ENCODE data around the gene GLIS1. TPM values are rescaled to one million over a fixed set of nuclear protein-coding genes. Genes with fewer than 3 reads are reported as not detected.
A peak's percentile ranks its signal among the peaks of the same experiment; 100 is the strongest.

Gene GLIS1
- total RNA-seq, 2 experiments from 2014 or later: not detected

- peak; percentile 18 for DNase-seq
- no peaks in the 10 kb centered on the region for H3K9me3 Mint-ChIP-seq (ENCODE audit: low read depth)
- CTCF ChIA-PET: no interaction called here
- H3K4me3 Mint-ChIP-seq: no peak overlapping the region
- H3K36me3 Mint-ChIP-seq: peaks cover 2% of the 10 kb centered on the region
- ATAC-seq: no peak
- H3K27ac Mint-ChIP-seq: no peak overlapping the region
- no peaks in the 10 kb centered on the region for H3K4me1 Mint-ChIP-seq
- peaks cover 4% of the 10 kb centered on the region for H3K27me3 Mint-ChIP-seq
These were observed 121.6 kb downstream of the GLIS1 start for GRCh38 chr1:53617382-53617781.

GRCh38 chr1:53616927-53617326 lies 122.0 kb downstream of the GLIS1 start:
- Mint-ChIP-seq H3K4me1 (no peaks in the 10 kb centered on the region), H3K9me3 (ENCODE audit: low read depth) (no peaks in the 10 kb centered on the region), H3K4me3 (no peak overlapping the region), H3K36me3 (peaks cover 2% of the 10 kb centered on the region), H3K27ac (no peak overlapping the region), H3K27me3 (peaks cover 5% of the 10 kb centered on the region)
- CTCF ChIA-PET: no interaction called here
- ATAC-seq: no peak
- peak; percentile 33 for DNase-seq

- Mint-ChIP-seq H3K36me3 (peaks cover 2% of the 10 kb centered on the region), H3K4me3 (no peak overlapping the region), H3K27me3 (peaks cover 8% of the 10 kb centered on the region), H3K9me3 (ENCODE audit: low read depth) (no peaks in the 10 kb centered on the region), H3K27ac (no peak overlapping the region), H3K4me1 (no peaks in the 10 kb centered on the region)
- ATAC-seq (no peak), DNase-seq (peak; percentile 25)
- CTCF ChIA-PET: no interaction called here
These were observed 122.5 kb downstream of the GLIS1 start for GRCh38 chr1:53616511-53616910.

GRCh38 chr1:53615101-53615500 lies 123.9 kb downstream of the GLIS1 start:
- Mint-ChIP-seq H3K27me3 (peaks cover 13% of the 10 kb centered on the region), H3K4me3 (no peak overlapping the region), H3K9me3 (ENCODE audit: low read depth) (peaks cover 7% of the 10 kb centered on the region), H3K27ac (no peak overlapping the region), H3K36me3 (peaks cover 4% of the 10 kb centered on the region), H3K4me1 (no peaks in the 10 kb centered on the region)
- ATAC-seq (no peak), DNase-seq (peak; percentile 4)
- CTCF ChIA-PET: no interaction called here

GRCh38 chr1:53614231-53615021 lies 124.5 kb downstream of the GLIS1 start:
- DNase-seq (peak; percentile 21), ATAC-seq (no peak)
- CTCF ChIA-PET: no interaction called here
- Mint-ChIP-seq H3K27me3 (peaks cover 13% of the 10 kb centered on the region), H3K4me3 (no peak overlapping the region), H3K9me3 (ENCODE audit: low read depth) (peaks cover 7% of the 10 kb centered on the region), H3K36me3 (peaks cover 4% of the 10 kb centered on the region), H3K4me1 (no peaks in the 10 kb centered on the region), H3K27ac (no peak overlapping the region)

- no peak for DNase-seq
- H3K9me3 Mint-ChIP-seq (ENCODE audit: low read depth): peaks cover 7% of the 10 kb centered on the region
- H3K4me1 Mint-ChIP-seq: no peaks in the 10 kb centered on the region
- H3K27ac Mint-ChIP-seq: no peak overlapping the region
- H3K36me3 Mint-ChIP-seq: peaks cover 4% of the 10 kb centered on the region
- no peak overlapping the region for H3K4me3 Mint-ChIP-seq
- CTCF ChIA-PET: no interaction called here
- ATAC-seq: no peak
- H3K27me3 Mint-ChIP-seq: peaks cover 11% of the 10 kb centered on the region
These were observed 130.3 kb downstream of the GLIS1 start for GRCh38 chr1:53608676-53609075.

- no peak overlapping the region for H3K4me3 Mint-ChIP-seq
- DNase-seq (no peak), ATAC-seq (no peak)
- CTCF ChIA-PET: no interaction called here
- H3K27me3 Mint-ChIP-seq: peaks cover 11% of the 10 kb centered on the region
- H3K36me3 Mint-ChIP-seq: peaks cover 4% of the 10 kb centered on the region
- peaks cover 7% of the 10 kb centered on the region for H3K9me3 Mint-ChIP-seq (ENCODE audit: low read depth)
- no peak overlapping the region for H3K27ac Mint-ChIP-seq
- no peaks in the 10 kb centered on the region for H3K4me1 Mint-ChIP-seq
These were observed 130.9 kb downstream of the GLIS1 start for GRCh38 chr1:53608071-53608470.

GRCh38 chr1:53606651-53607051 lies 132.3 kb downstream of the GLIS1 start:
- Mint-ChIP-seq H3K27ac (no peak overlapping the region), H3K9me3 (ENCODE audit: low read depth) (peaks cover 7% of the 10 kb centered on the region), H3K27me3 (peaks cover 8% of the 10 kb centered on the region), H3K4me1 (no peaks in the 10 kb centered on the region), H3K4me3 (no peak overlapping the region), H3K36me3 (peaks cover 3% of the 10 kb centered on the region)
- DNase-seq: no peak
- no peak for ATAC-seq
- CTCF ChIA-PET: no interaction called here

- Mint-ChIP-seq H3K4me3 (no peak overlapping the region), H3K4me1 (no peaks in the 10 kb centered on the region), H3K27ac (no peak overlapping the region), H3K27me3 (peaks cover 7% of the 10 kb centered on the region), H3K9me3 (ENCODE audit: low read depth) (peaks cover 5% of the 10 kb centered on the region), H3K36me3 (peaks cover 3% of the 10 kb centered on the region)
- ATAC-seq: no peak
- DNase-seq: no peak
- CTCF ChIA-PET: no interaction called here
These were observed 132.8 kb downstream of the GLIS1 start for GRCh38 chr1:53606197-53606596.

GRCh38 chr1:53605181-53605580 lies 133.8 kb downstream of the GLIS1 start:
- Mint-ChIP-seq H3K4me1 (peaks cover 4% of the 10 kb centered on the region), H3K36me3 (no peaks in the 10 kb centered on the region), H3K4me3 (no peak overlapping the region), H3K9me3 (ENCODE audit: low read depth) (no peaks in the 10 kb centered on the region), H3K27ac (no peak overlapping the region), H3K27me3 (peaks cover 4% of the 10 kb centered on the region)
- DNase-seq: no peak
- CTCF ChIA-PET: no interaction called here
- ATAC-seq: no peak

GRCh38 chr1:53604291-53604919 lies 134.6 kb downstream of the GLIS1 start:
- Mint-ChIP-seq H3K27ac (no peak overlapping the region), H3K4me1 (peaks cover 4% of the 10 kb centered on the region), H3K4me3 (no peak overlapping the region)

GRCh38 chr1:53603431-53603830 lies 135.5 kb downstream of the GLIS1 start:
- no peak for ATAC-seq
- H3K4me3 Mint-ChIP-seq: no peak overlapping the region
- H3K9me3 Mint-ChIP-seq (ENCODE audit: low read depth): no peaks in the 10 kb centered on the region
- CTCF ChIA-PET: no interaction called here
- no peaks in the 10 kb centered on the region for H3K27me3 Mint-ChIP-seq
- H3K27ac Mint-ChIP-seq: no peak overlapping the region
- DNase-seq: no peak
- H3K4me1 Mint-ChIP-seq: peaks cover 4% of the 10 kb centered on the region
- H3K36me3 Mint-ChIP-seq: no peaks in the 10 kb centered on the region

More at GRCh38 chr1:53604291-53604919, 134.6 kb downstream of the GLIS1 start:
- H3K9me3 Mint-ChIP-seq (ENCODE audit: low read depth): no peaks in the 10 kb centered on the region
- ATAC-seq (no peak), DNase-seq (no peak)
- H3K27me3 Mint-ChIP-seq: peaks cover 3% of the 10 kb centered on the region
- CTCF ChIA-PET: no interaction called here
- no peaks in the 10 kb centered on the region for H3K36me3 Mint-ChIP-seq

GRCh38 chr1:53601867-53602775 lies 136.8 kb downstream of the GLIS1 start:
- peaks cover 4% of the 10 kb centered on the region for H3K4me1 Mint-ChIP-seq
- no peak for ATAC-seq
- no peaks in the 10 kb centered on the region for H3K27me3 Mint-ChIP-seq
- H3K36me3 Mint-ChIP-seq: no peaks in the 10 kb centered on the region
- no peak overlapping the region for H3K4me3 Mint-ChIP-seq
- H3K9me3 Mint-ChIP-seq (ENCODE audit: low read depth): no peaks in the 10 kb centered on the region
- DNase-seq: no peak
- CTCF ChIA-PET: no interaction called here
- H3K27ac Mint-ChIP-seq: no peak overlapping the region
